ENCODE measurements around the gene UMOD. TPM values are rescaled to one million over a fixed set of nuclear protein-coding genes. Genes with fewer than 3 reads are reported as not detected.

UMOD gene
- polyA plus RNA-seq, 1 donor from 2014 or later: not detected

DNA sequence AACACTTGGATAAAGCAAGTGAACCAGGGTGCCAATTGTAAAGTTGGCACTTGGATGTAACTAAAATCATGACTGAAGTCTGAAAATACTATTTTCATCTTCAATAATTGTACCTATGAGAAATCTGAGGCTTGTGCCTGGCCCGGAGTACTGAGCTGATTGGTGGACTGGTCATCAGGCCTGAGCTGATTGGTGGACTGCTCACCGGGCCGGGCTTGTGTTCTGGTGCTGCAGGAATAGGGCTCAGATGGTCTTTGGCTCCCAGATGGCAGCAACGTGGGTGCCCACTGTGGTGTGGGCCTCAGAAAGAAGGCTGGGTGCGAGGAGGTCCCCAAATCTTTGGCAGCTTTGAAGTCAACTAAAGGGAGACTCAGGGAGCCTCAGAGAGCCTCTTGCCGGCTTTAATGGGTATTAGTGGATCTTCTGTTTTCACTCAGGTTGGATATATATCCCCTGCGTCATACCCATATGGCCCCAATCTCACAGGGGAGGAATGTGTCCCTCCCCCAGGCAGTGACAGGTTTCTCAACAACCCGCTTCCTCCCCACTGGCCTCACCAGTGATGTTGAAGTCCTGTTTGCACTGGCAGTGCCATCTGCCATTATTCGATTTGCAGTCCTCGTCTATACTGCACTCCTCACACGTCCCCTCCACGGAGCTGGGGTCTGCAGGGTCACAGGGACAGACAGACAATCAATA is 4.7 kb downstream of the UMOD start:
- Mint-ChIP-seq H3K9me3 (no peaks in the 10 kb centered on the region), H3K36me3 (no peaks in the 10 kb centered on the region), H3K4me3 (no peak overlapping the region)

DNA sequence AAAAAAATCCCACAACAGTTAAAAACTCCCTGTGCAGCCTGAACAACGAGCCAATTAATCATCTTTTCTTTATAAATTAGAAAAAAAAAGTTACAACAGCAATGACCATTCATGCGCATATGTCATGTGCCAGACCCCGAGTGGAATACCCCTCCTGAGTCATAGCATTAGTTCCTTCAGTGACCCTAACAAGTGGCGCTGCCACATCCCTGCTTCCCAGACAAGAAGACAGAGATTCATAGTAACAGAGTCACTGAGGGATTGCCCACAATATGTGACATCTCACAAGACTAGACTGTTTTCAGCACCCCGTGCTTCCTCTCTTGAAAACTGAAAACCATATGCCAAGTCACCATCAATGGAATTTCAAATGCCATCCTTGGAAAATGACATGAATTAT is 7.9 kb downstream of the UMOD start:
- no peak overlapping the region for H3K4me3 Mint-ChIP-seq
- H3K9me3 Mint-ChIP-seq: no peaks in the 10 kb centered on the region
- H3K27me3 Mint-ChIP-seq: peaks cover 3% of the 10 kb centered on the region
- no peak overlapping the region for H3K27ac Mint-ChIP-seq
- no peaks in the 10 kb centered on the region for H3K4me1 Mint-ChIP-seq
- H3K36me3 Mint-ChIP-seq: no peaks in the 10 kb centered on the region

More for the DNA sequence above, 4.7 kb downstream of the UMOD start:
- H3K27me3 Mint-ChIP-seq: peaks cover 3% of the 10 kb centered on the region
- H3K4me1 Mint-ChIP-seq: no peaks in the 10 kb centered on the region
- H3K27ac Mint-ChIP-seq: no peak overlapping the region

DNA sequence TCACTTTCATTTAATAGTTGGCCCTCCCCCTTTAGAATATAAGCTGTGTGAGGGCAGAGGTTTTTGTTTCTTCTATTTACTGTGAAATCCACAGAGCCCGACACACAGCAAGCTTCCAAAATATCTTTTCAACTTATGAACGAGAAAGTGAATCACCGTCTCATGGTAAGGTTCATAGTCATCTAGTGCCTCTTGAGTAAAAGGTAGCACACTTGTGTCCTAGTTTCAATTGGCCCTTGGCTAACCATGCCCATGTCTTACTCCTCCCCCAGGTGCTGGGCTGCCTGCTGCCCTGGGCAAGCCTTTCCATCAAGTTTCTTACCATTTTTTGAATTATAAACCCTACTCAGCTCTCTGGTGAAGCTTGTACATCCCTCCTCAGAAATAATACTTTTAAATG is 12.8 kb downstream of the UMOD start:
- H3K9me3 Mint-ChIP-seq: peaks cover 0 to 4% (median 0%) of the 10 kb centered on the region in 3 donors
- no peaks in the 10 kb centered on the region for H3K36me3 Mint-ChIP-seq

DNA sequence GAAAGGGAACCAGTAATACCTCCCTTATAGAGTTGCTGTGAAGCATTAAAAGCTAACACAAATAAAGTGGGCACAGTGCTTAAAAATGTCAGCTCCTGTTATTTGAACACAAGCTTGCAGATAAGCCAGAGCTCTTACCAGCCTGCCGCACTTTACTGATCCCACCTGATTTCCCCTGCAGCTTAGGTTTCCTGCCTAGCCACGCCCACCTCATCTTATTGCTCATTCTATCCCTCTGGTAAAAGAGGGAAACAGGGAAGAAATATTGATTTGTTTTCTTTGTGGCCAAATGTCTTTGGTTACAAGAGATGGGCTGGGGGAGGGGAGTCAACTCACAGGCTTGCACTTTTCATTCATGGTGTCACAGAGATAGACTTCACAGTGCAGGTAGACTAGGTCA is 15.6 kb downstream of the UMOD start:
- Mint-ChIP-seq H3K27me3 (peaks cover 11% of the 10 kb centered on the region), H3K4me1 (no peaks in the 10 kb centered on the region), H3K9me3 (peaks cover 0 to 4% (median 0%) of the 10 kb centered on the region in 3 donors), H3K27ac (peak overlapping the region in 1 of 3 donors; percentile 69), H3K36me3 (no peaks in the 10 kb centered on the region), H3K4me3 (no peak overlapping the region)

More for the DNA sequence above, 12.8 kb downstream of the UMOD start:
- peaks cover 11% of the 10 kb centered on the region for H3K27me3 Mint-ChIP-seq
- H3K4me1 Mint-ChIP-seq: no peaks in the 10 kb centered on the region
- H3K27ac Mint-ChIP-seq: no peak overlapping the region
- no peak overlapping the region for H3K4me3 Mint-ChIP-seq

DNA sequence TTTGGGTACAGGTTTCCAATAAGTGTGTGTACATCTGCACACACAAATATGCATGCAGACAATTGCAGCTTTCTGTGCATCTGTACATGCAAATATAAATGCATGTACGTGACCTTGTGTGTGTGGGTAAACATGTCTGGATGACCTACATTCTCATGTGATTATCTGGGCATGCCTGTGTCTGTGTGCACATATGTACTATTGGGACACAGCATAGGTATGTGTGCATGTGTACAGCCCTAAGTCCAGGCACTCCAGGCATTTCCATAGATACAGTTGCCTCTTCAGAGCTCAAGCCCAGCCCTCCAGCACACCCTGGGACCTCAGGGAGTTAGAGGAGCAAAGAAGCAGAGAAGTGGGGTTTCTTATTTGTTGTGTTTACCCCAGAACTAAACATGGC is 18.1 kb downstream of the UMOD start:
- Mint-ChIP-seq H3K9me3 (peaks cover 0 to 6% (median 0%) of the 10 kb centered on the region in 3 donors), H3K36me3 (no peaks in the 10 kb centered on the region), H3K4me3 (no peak overlapping the region), H3K4me1 (no peaks in the 10 kb centered on the region), H3K27me3 (peaks cover 11% of the 10 kb centered on the region), H3K27ac (no peak overlapping the region)

DNA sequence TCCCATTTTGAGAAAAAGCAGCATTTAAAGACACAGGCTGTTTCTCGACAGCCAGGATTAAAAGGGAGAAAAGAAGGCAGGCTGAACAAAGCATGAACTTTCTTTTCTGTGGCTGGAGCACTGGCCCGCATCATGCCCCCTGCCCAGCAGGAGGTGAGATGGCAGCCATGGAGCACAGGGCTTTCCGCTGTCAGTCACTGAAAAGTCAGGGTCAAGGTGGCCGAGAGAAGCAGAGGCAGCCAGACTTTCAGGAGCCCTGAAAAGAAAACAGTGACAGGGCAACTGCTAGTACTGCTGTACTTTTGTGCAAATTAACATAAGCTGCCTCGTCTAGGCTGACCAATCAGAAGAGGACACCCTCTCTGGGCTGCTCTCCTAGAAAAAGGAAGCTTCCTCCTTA is 19.4 kb downstream of the UMOD start:
- Mint-ChIP-seq H3K9me3 (peaks cover 0 to 6% (median 0%) of the 10 kb centered on the region in 3 donors), H3K4me3 (no peak overlapping the region), H3K27ac (no peak overlapping the region), H3K36me3 (no peaks in the 10 kb centered on the region), H3K27me3 (peaks cover 9% of the 10 kb centered on the region), H3K4me1 (no peaks in the 10 kb centered on the region)

DNA sequence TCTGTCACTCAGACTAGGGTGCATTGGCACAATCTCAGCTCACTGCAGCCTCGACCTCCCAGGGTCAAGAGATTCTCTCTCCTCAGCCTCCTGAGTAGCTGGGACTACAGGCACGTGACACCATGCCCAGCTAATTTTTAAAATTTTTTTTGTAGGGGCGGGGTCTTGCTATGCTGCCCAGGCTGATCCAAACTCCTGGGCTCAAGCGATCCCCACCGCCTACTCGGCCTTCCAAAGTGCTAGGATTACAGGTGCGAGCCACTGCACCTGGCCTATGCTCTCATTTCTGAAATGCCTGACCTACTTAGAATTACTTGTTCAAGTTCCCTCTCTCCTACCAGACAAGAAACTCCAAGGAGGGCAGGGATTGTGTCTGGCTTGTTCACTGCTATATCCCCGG is 20.1 kb downstream of the UMOD start:
- no peaks in the 10 kb centered on the region for H3K4me1 Mint-ChIP-seq
- H3K27ac Mint-ChIP-seq: no peak overlapping the region

DNA sequence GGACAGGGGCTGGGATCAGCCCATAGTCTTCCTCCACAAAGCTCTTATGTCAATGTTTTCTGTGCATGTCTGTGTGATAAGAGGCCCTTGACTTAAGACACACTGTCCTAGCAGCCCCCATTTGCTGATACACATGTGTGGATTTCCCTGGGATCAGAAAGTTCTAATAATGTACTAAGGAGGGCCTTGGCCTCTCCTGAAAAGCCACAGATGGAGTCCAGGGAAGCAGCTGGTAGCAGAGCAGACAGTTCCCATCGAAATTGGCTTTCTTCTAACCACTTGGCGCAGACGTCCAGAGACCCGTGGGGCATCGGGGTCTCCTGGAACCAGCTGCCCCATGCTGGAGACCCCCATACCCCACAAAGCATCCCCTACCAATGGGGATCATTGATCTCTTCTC is 20.9 kb downstream of the UMOD start:
- Mint-ChIP-seq H3K27ac (no peak overlapping the region), H3K4me3 (no peak overlapping the region), H3K4me1 (no peaks in the 10 kb centered on the region), H3K36me3 (no peaks in the 10 kb centered on the region), H3K27me3 (peaks cover 6% of the 10 kb centered on the region), H3K9me3 (peaks cover 0 to 6% (median 0%) of the 10 kb centered on the region in 3 donors)

More for the DNA sequence above, 20.1 kb downstream of the UMOD start:
- H3K36me3 Mint-ChIP-seq: no peaks in the 10 kb centered on the region
- H3K27me3 Mint-ChIP-seq: peaks cover 6% of the 10 kb centered on the region
- peaks cover 0 to 6% (median 0%) of the 10 kb centered on the region in 3 donors for H3K9me3 Mint-ChIP-seq
- H3K4me3 Mint-ChIP-seq: no peak overlapping the region

DNA sequence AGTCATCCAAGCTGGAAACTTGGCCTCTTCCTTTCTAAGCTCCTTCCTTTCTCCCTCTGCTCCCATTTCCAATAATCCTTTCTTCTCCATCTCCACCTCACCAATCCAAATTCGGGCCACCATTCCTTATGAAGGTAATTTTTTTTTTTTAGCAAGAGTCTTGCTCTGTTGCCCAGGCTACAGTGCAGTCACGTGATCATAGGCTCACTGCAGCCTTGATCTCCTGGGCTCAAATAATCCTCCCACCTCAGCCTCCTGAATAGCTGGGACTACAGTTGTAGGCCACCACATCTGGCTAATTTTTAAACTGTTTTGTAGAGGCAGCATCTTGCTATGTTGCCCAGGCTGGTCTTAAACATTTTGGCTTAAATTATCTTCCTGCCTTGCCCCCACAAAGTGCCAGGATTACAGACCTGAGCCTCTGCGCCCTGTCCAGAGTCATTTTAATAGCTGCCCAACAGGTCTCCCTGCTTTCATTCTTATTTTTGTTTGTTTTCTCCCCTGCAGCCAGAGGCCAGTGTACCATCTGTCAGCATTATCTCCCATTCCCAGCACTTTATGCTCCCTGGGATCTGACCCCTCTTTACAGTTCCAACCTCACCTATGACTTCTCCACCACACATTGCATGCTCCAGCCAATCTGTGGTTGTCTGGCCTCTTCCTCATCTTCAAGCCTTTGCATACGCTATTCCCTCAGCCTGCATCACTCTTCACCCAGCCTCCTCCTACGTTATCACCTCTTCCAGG is 22.9 kb downstream of the UMOD start:
- Mint-ChIP-seq H3K4me3 (no peak overlapping the region), H3K9me3 (peaks cover 0 to 2% (median 0%) of the 10 kb centered on the region in 3 donors), H3K36me3 (no peaks in the 10 kb centered on the region), H3K27ac (no peak overlapping the region), H3K27me3 (no peaks in the 10 kb centered on the region), H3K4me1 (no peaks in the 10 kb centered on the region)

DNA sequence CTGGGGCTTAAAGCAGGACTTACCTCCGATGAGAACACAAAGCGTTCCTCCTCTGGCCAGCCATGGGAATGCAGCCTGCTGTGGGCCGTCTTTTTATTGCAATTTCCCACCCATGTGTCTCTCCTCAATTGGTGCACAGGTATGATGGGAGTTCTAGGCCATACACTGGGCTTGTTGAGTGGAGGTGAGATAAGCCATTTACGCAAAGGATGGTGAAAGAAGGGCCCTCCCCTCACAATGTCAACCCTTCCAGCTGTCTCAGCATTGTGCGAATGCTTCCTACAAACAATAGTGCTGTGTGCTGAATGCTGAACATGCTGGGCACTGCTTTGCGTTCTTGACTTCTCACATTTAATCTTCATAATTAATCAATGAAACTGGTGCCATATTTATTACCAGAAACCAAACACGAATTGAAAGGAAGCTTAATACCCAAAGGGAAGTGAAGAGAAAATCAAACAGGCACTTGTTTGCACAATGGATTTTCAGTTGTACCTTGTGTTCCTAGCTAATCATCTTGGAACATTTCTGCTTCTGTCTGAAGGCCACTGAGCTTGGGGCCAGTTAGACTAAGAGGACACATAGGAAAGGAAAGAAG is 25.0 kb downstream of the UMOD start, which contains the start of gene GP2:
GP2 (minus strand) TSS at position 70 of the 598 bp plus-strand sequence. CDS start 1,082 bp downstream, outside the sequence.
- no peaks in the 10 kb centered on the region for H3K4me1 Mint-ChIP-seq
- H3K4me3 Mint-ChIP-seq: no peak within 1 kb of the TSS
- H3K27me3 Mint-ChIP-seq: no peaks in the 10 kb centered on the region
- H3K9me3 Mint-ChIP-seq: peaks cover 0 to 2% (median 0%) of the 10 kb centered on the region in 3 donors
- H3K27ac Mint-ChIP-seq: no peak within 1 kb of the TSS
- no peaks in the 10 kb centered on the region for H3K36me3 Mint-ChIP-seq

DNA sequence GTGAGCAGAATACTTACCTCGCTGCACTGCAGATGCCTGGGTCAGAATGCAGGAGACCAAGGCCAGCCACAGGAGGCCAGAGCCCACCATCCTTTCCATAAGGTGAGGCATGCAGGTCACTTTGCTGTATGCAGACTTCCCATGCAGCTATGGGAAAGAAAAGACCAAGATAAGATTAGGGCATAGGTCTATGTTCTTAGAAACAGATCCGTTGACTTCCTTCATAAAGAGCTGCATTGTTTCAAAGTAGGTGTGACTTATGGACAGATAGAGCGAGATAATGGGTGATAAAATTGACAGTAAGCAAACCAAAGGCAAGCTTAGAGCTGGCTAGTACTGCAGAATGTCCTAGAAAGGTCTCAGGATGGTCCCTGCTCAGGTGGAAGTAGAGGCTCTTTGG is 26.2 kb downstream of the UMOD start:
- Mint-ChIP-seq H3K4me3 (no peak overlapping the region), H3K36me3 (no peaks in the 10 kb centered on the region), H3K9me3 (no peaks in the 10 kb centered on the region), H3K27me3 (no peaks in the 10 kb centered on the region), H3K4me1 (no peaks in the 10 kb centered on the region), H3K27ac (no peak overlapping the region)

DNA sequence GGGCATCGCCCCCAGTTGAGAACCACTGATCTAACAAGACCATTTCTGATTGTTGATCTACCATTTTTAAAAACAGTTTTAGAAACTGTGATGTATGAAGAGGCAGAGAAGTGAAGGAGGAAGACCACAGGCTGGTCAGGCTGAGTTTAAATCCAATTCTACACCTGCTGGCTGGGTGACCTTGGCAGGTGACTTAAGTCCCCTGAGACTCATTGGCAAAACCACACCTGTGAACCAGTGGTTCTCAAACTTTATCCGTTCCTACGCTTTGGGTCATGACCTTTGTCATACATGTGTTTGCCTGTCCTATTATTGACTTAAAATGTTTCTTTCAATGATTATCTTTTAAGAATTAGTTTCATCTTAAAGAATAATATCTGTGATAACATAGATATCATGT is 27.5 kb downstream of the UMOD start:
- Mint-ChIP-seq H3K4me1 (no peaks in the 10 kb centered on the region), H3K27me3 (no peaks in the 10 kb centered on the region), H3K27ac (no peak overlapping the region), H3K4me3 (no peak overlapping the region), H3K36me3 (no peaks in the 10 kb centered on the region), H3K9me3 (no peaks in the 10 kb centered on the region)

DNA sequence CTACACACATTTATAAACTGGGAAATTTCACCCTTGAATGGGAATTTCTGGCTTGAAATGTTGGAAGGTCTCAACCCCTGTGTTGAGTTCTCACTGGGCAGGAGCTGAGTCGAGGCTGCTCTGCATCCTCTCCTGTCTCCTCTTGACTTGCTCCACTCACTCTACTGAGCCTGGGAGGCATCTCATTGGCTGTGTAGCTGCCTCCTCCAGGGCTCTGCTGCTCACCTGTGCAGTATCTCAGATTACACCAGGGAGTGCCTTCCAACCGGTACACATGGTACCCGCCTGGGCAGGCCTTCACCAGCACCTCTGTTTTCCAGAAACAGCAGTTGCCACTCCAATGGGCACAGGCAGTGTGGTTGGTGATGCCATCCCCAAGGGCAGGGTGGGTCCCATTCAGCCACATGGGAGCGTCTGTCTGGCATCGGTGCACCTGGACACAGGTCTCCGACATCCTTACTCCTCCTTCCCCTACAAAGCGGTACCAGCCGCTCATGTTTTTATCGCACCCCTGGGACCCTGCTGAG is 28.9 kb downstream of the UMOD start:
- Mint-ChIP-seq H3K4me3 (no peak overlapping the region), H3K36me3 (no peaks in the 10 kb centered on the region), H3K4me1 (no peaks in the 10 kb centered on the region), H3K9me3 (no peaks in the 10 kb centered on the region), H3K27me3 (peaks cover 2% of the 10 kb centered on the region), H3K27ac (no peak overlapping the region)

DNA sequence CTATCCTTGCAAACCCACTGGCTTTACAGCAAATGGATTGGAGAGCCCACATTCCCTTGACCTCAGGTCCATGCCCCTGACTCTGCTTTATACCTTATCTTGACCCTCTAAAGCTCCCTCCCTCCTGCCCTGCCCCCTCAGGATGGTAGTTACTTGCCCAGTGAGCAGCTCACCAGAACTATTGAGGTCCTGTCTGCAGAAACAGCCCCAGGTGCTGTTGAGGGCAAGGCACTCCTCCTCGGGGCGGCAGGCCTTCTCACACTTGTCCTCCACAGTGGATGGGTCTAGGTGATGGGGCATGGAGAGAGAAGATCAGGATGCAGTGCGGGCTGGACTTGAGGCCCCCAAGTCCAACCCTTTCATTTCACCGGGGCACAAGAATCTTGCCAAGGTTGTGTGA is 29.8 kb downstream of the UMOD start:
- no peaks in the 10 kb centered on the region for H3K4me1 Mint-ChIP-seq
- H3K36me3 Mint-ChIP-seq: no peaks in the 10 kb centered on the region
- peaks cover 2% of the 10 kb centered on the region for H3K27me3 Mint-ChIP-seq
- H3K27ac Mint-ChIP-seq: no peak overlapping the region
- no peak overlapping the region for H3K4me3 Mint-ChIP-seq
- no peaks in the 10 kb centered on the region for H3K9me3 Mint-ChIP-seq

DNA sequence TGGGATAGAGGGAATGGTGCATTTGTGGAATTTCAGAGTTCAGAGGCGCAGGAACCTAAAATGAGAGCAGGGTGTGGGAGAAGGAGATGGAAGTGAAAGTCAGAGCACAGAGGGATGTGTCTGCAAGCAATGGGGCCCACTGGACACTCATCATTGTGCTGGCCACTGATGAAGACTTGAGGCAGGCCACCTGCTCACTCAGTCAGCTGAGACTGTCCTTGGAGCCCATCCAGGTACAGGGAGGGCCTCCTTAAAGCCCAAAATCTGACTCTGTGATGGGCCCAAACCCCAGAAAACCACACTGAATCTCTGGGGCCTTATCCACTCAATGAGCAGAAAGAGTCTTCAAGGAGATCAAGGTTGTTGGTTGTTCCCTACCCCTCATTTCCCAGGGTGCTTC is 30.8 kb downstream of the UMOD start:
- no peaks in the 10 kb centered on the region for H3K4me1 Mint-ChIP-seq
- H3K36me3 Mint-ChIP-seq: no peaks in the 10 kb centered on the region
- H3K9me3 Mint-ChIP-seq: no peaks in the 10 kb centered on the region
- H3K27me3 Mint-ChIP-seq: peaks cover 2% of the 10 kb centered on the region
- no peak overlapping the region for H3K4me3 Mint-ChIP-seq
- H3K27ac Mint-ChIP-seq: no peak overlapping the region
